ENCODE data around the gene CRELD2. TPM values are rescaled to one million over a fixed set of nuclear protein-coding genes. Genes with fewer than 3 reads are reported as not detected.

CRELD2 gene
- total and polyA plus RNA-seq, 2 of the 13 experiments (the other 11 are each of a cell fraction or from before 2014, with no cell fraction given) = 17.2 to 44.7 TPM

DNA sequence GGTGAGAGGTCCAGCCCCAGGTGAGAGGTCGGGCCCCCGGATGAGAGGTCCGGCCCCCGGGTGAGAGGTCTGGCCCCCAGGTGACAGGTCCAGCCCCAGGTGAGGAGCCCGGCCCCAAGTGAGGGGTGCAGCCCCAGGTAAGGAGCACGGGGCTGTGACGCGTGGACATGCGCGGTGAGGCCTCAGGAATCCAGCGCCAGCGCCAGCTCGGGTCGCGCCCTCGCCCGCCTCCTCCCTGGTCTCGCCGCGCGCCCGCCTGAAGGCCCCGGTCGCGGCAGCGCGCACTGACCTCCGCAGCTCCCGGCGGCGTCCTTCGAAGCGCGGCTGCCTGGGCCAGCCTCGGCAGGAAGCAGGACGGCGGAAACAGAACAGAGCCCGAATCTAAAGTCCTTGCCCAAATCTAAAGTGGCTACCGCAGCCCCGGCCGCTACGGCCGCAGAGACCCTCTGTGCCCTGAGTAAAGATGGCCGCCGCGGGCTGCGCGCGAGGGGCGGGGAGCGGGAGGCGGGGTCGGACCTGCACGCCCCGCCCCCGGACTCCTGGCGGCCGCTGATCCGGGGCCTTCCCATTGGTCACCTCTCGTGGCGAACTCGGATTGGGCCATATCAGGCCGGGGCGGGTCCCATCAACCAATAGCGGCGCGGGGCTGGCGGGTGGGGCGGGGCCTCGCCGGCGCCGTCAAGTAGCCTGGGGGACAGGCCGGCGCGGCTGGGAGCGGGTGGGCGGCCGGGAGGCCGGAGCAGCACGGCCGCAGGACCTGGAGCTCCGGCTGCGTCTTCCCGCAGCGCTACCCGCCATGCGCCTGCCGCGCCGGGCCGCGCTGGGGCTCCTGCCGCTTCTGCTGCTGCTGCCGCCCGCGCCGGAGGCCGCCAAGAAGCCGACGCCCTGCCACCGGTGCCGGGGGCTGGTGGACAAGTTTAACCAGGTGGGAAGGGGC is at the start of gene CRELD2, which contains the start of gene ALG12 (continued):
- TF ChIP-seq, protein P1, sequence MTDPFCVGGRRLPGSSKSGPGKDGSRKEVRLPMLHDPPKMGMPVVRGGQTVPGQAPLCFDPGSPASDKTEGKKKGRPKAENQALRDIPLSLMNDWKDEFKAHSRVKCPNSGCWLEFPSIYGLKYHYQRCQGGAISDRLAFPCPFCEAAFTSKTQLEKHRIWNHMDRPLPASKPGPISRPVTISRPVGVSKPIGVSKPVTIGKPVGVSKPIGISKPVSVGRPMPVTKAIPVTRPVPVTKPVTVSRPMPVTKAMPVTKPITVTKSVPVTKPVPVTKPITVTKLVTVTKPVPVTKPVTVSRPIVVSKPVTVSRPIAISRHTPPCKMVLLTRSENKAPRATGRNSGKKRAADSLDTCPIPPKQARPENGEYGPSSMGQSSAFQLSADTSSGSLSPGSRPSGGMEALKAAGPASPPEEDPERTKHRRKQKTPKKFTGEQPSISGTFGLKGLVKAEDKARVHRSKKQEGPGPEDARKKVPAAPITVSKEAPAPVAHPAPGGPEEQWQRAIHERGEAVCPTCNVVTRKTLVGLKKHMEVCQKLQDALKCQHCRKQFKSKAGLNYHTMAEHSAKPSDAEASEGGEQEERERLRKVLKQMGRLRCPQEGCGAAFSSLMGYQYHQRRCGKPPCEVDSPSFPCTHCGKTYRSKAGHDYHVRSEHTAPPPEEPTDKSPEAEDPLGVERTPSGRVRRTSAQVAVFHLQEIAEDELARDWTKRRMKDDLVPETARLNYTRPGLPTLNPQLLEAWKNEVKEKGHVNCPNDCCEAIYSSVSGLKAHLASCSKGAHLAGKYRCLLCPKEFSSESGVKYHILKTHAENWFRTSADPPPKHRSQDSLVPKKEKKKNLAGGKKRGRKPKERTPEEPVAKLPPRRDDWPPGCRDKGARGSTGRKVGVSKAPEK (CRISPR knock-in tag; IDR thresholded peaks at IDR 0.05; ENCODE audit: borderline replicate concordance) = no peak
- TF ChIP-seq KLF15 (CRISPR knock-in tag; IDR thresholded peaks at IDR 0.05; ENCODE audit: borderline replicate concordance) (no peak), ZNF652 (CRISPR knock-in tag; IDR thresholded peaks at IDR 0.05; ENCODE audit: borderline replicate concordance, low read depth) (no peak), HINFP (CRISPR knock-in tag; IDR thresholded peaks at IDR 0.05; ENCODE audit: low read depth) (peak; percentile 60; the same call in 1 of the 2 replicates), ZNF136 (CRISPR knock-in tag; IDR thresholded peaks at IDR 0.05; ENCODE audit: low read depth) (no peak), ZNF572 (CRISPR knock-in tag; IDR thresholded peaks at IDR 0.05) (no peak), PHF21A (CRISPR knock-in tag; IDR thresholded peaks at IDR 0.05) (peak; percentile 71), ARNT (IDR thresholded peaks at IDR 0.05) (no peak), ZBTB38 (CRISPR knock-in tag; IDR thresholded peaks at IDR 0.05) (peak; percentile 33), ZFP62 (CRISPR knock-in tag; IDR thresholded peaks at IDR 0.05) (no peak), TBP (CRISPR knock-in tag; IDR thresholded peaks at IDR 0.05) (no peak), MIER3 (CRISPR knock-in tag; IDR thresholded peaks at IDR 0.05; ENCODE audit: borderline replicate concordance) (no peak; the same call in 1 of the 2 replicates), MZF1 (CRISPR knock-in tag; IDR thresholded peaks at IDR 0.05; ENCODE audit: borderline replicate concordance) (no peak), SRSF4 (IDR thresholded peaks at IDR 0.05; ENCODE audit: low read depth, low read length, poor library complexity, severe bottlenecking) (no peak), ZNF570 (CRISPR knock-in tag; IDR thresholded peaks at IDR 0.05; ENCODE audit: borderline replicate concordance) (no peak), DNMT1 (CRISPR knock-in tag; IDR thresholded peaks at IDR 0.05) (no peak), NKX3-1 (CRISPR knock-in tag; IDR thresholded peaks at IDR 0.05) (no peak), RXRA (CRISPR knock-in tag; IDR thresholded peaks at IDR 0.05) (no peak)
- TF ChIP-seq, protein P2, sequence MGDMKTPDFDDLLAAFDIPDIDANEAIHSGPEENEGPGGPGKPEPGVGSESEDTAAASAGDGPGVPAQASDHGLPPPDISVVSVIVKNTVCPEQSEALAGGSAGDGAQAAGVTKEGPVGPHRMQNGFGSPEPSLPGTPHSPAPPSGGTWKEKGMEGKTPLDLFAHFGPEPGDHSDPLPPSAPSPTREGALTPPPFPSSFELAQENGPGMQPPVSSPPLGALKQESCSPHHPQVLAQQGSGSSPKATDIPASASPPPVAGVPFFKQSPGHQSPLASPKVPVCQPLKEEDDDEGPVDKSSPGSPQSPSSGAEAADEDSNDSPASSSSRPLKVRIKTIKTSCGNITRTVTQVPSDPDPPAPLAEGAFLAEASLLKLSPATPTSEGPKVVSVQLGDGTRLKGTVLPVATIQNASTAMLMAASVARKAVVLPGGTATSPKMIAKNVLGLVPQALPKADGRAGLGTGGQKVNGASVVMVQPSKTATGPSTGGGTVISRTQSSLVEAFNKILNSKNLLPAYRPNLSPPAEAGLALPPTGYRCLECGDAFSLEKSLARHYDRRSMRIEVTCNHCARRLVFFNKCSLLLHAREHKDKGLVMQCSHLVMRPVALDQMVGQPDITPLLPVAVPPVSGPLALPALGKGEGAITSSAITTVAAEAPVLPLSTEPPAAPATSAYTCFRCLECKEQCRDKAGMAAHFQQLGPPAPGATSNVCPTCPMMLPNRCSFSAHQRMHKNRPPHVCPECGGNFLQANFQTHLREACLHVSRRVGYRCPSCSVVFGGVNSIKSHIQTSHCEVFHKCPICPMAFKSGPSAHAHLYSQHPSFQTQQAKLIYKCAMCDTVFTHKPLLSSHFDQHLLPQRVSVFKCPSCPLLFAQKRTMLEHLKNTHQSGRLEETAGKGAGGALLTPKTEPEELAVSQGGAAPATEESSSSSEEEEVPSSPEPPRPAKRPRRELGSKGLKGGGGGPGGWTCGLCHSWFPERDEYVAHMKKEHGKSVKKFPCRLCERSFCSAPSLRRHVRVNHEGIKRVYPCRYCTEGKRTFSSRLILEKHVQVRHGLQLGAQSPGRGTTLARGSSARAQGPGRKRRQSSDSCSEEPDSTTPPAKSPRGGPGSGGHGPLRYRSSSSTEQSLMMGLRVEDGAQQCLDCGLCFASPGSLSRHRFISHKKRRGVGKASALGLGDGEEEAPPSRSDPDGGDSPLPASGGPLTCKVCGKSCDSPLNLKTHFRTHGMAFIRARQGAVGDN (CRISPR knock-in tag; IDR thresholded peaks at IDR 0.05) = peak; percentile 90
- TF ChIP-seq, protein P3, sequence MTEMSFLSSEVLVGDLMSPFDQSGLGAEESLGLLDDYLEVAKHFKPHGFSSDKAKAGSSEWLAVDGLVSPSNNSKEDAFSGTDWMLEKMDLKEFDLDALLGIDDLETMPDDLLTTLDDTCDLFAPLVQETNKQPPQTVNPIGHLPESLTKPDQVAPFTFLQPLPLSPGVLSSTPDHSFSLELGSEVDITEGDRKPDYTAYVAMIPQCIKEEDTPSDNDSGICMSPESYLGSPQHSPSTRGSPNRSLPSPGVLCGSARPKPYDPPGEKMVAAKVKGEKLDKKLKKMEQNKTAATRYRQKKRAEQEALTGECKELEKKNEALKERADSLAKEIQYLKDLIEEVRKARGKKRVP (CRISPR knock-in tag; IDR thresholded peaks at IDR 0.05) = no peak; a peak in 1 of 4 replicates

Data from HepG2 (cell line).